K562 (cell line): ENCODE data around the gene MAST1. TPM values are rescaled to one million over a fixed set of nuclear protein-coding genes. Genes with fewer than 3 reads are reported as not detected.
A peak's percentile ranks its signal among the peaks of the same experiment; 100 is the strongest.

Experiments used
- CBFB ChIP-seq: sonication (generic); formaldehyde crosslinking; IDR thresholded peaks from 2 replicates; pipeline ENCODE4 v1.4.0; 2020; ENCODE audit warnings: mild to moderate bottlenecking, missing genetic modification reagents
- CEBPZ ChIP-seq: fragments of 150-350 bp; IDR thresholded peaks from 2 replicates; pipeline ENCODE4 v1.6.1; 2014; ENCODE audit warnings: low read depth, mild to moderate bottlenecking, low read length, borderline replicate concordance
- ESRRA ChIP-seq: fragments of 450-650 bp; IDR thresholded peaks from 2 replicates; pipeline ENCODE4 v1.6.1; 2014; ENCODE audit warnings: low read depth, mild to moderate bottlenecking, moderate library complexity, borderline replicate concordance
- RBM25 ChIP-seq: fragments of 200-400 bp; formaldehyde crosslinking; IDR thresholded peaks from 2 replicates; pipeline ENCODE4 v1.6.1; 2018; ENCODE audit warnings: low read length, low read depth, moderate library complexity; ENCODE audit not compliant: severe bottlenecking
- SMARCE1 ChIP-seq: fragments of 450-650 bp; IDR thresholded peaks from 2 replicates; pipeline ENCODE4 v1.7.1; 2016; ENCODE audit warnings: mild to moderate bottlenecking
- TAL1 ChIP-seq: fragments of 450-650 bp; IDR thresholded peaks from 2 replicates; pipeline ENCODE4 v1.6.1; 2016; ENCODE audit warnings: mild to moderate bottlenecking
- TFE3 ChIP-seq: fragments of 450-650 bp; formaldehyde crosslinking; IDR thresholded peaks from 2 replicates; pipeline ENCODE4 v1.4.0; 2020; ENCODE audit warnings: mild to moderate bottlenecking, mixed read lengths
- THRB ChIP-seq: fragments of 450-650 bp; formaldehyde crosslinking; conservative IDR thresholded peaks from 2 replicates; pipeline ENCODE4 v1.4.0; 2022; ENCODE audit warnings: mild to moderate bottlenecking, missing genetic modification characterization
- ZNF212 ChIP-seq: fragments of 450-650 bp; formaldehyde crosslinking; IDR thresholded peaks from 2 replicates; pipeline ENCODE4 v1.4.0; 2020; ENCODE audit warnings: mild to moderate bottlenecking
- ZNF354B ChIP-seq: fragments of 250-450 bp; sonication (Bioruptor Pico); IDR thresholded peaks from 2 replicates; pipeline ENCODE4 v1.4.0; 2020
- polyA plus RNA-seq, 8 experiments: library from polyadenylated mRNA; depleted of rRNA in 4 of 8; stranded (reverse) in 5 of 8; unstranded in 3 of 8; fragments of >200 nt; fragmentation: Nextera tagmentation in 2 of 8; fragmentation: Illumina TruSeq in 1 of 8; extraction: Ambion mirVana in 2 of 8; extraction: Trizol in 1 of 8; gene quantifications; 2 replicates each; pipeline versions ENCODE4 v1.2.1 to v1.2.3, GENCODE V29; 2011 to 2014; ENCODE audit warnings: inconsistent platforms in 1 of 8, missing spikeins in 1 of 8
- total RNA-seq, 7 experiments: library from RNA; depleted of rRNA in 6 of 7; stranded (reverse); fragments of >200 nt in 6 of 7; fragmentation: Illumina TruSeq in 2 of 7; extraction: Trizol in 2 of 7; gene quantifications; 2 replicates each; pipeline versions ENCODE4 v1.2.1 to v1.2.3, GENCODE V29; 2011 to 2021; ENCODE audit warnings: low replicate concordance in 1 of 7

MAST1 gene
- total and polyA plus RNA-seq, 9 of the 15 experiments (the other 6 are each of a cell fraction or from before 2014, with no cell fraction given), result 0.48 to 10.3 (median 3.9) TPM

- peak; percentile 63 for TF ChIP-seq RBM25
- TF ChIP-seq TFE3 (CRISPR knock-in tag), result no peak
- no peak for TF ChIP-seq ZNF212 (CRISPR knock-in tag)
- no peak for TF ChIP-seq CBFB (CRISPR knock-in tag)
- no peak for TF ChIP-seq THRB (CRISPR knock-in tag)
- TF ChIP-seq ZNF354B, result no peak
- no peak for TF ChIP-seq CEBPZ
- TF ChIP-seq ESRRA, result peak; percentile 55; the same call in 1 of the 2 replicates
- no peak for TF ChIP-seq TAL1
- TF ChIP-seq SMARCE1, result no peak
Observed at GRCh38 chr19:12875086-12875485, 36.8 kb downstream of the MAST1 start (continued).
